Erythroblast (primary cell): Measurements from ENCODE around the gene AMOTL1.

Experiments
- GATA1 ChIP-seq: IDR thresholded peaks from 2 replicates; pipeline ENCODE4 v1.6.1; 2011; ENCODE audit warnings: low read depth, mild to moderate bottlenecking, control low read depth, low read length, moderate library complexity
- POLR2A ChIP-seq: IDR thresholded peaks from 2 replicates; pipeline ENCODE4 v1.6.1; 2011; ENCODE audit warnings: mild to moderate bottlenecking, low read length

- TF ChIP-seq POLR2A (no peak), GATA1 (no peak)
These were observed 55.1 kb downstream of the AMOTL1 start for GRCh38 chr11:94823102-94823732.
